GM19324 (cell line): Measurements from ENCODE around the gene TMEM127.
"Not testable (repeated sequence)": the region's sequence is repeated elsewhere in the genome, so short reads cannot be mapped to it uniquely, and the experiment has no call there.

Source experiments
- ATAC-seq: cut with Tn5 transposase; IDR thresholded peaks from one replicate; pipeline ENCODE4 v1.9.1; 2021; ENCODE audit warnings: mild to moderate bottlenecking, moderate library complexity; ENCODE audit not compliant: unreplicated experiment, low FRiP score

The TMEM127 gene

DNA sequence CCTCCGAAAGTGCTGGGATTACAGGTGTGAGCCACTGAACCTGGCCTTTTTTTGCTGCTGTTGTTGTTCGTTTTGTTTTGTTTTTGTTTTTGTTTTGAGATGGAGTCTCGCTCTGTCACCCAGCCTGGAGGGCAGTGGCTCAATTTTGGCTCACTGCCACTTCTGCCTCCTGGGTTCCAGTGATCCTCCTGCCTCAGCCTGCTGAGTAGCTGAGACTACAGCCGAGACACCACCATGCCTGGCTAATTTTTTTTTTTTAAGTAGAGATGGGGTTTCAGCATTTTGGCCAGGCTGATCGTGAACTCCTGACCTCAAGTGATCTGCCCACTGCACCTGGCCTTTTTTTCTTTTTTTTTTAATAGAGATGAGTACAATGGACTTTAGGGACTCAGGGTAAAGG lies 22.0 kb downstream of the TMEM127 start:
- ATAC-seq: no peak

DNA sequence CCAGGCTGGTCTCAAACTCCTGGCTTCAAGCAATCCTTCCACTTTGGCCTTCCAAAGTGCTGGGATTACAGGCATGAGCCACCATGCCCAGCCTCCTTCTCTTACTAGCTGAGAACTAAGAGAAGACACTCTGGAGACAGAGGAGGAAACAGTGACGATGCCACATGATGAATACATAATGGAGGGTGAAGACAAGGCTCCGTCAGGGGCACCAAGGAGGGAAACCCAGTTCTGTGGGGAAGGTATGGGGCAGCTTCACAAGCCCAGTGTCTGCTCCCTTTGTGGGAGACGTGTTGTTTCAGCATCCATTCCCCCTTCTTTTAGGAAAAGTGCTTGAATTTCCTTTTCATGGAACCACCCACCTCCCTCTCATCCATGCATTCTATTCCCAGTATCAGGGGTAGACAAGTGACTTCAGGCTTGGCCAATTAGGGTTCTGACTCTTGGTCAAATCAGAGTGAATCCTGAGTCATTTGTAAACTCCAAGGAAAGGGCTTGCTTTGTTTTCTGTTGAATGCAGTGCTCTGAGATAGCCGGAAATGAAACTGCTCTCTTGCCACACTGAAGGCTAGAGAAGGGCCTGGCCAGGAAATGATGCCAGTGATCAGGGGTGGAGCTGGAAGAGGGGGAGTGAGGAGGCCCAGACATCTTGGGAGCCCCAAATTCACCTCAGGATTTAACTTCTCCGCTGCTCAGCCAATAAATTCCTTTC lies 23.7 kb downstream of the TMEM127 start:
- peak; percentile 57 for ATAC-seq

DNA sequence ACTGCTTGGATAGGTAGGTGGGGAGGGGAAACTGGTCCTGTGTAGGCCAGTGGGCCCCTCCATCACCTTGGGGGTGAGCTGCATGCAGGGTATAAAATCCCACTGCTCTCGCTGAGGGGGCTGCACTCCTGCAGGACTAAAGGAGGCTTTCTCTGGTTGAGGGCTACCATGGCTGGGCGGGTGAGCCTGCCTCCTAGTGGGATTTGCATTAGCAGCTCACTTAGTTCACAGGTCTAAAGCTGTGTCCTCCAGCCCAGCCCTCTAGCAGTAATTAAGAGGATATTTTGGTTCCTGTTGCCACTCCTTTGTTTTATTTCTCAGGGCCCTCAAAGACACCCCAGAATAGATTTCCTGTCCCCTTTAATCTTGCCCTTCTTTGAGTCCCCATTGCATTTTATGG lies 24.6 kb downstream of the TMEM127 start:
- ATAC-seq: no peak

DNA sequence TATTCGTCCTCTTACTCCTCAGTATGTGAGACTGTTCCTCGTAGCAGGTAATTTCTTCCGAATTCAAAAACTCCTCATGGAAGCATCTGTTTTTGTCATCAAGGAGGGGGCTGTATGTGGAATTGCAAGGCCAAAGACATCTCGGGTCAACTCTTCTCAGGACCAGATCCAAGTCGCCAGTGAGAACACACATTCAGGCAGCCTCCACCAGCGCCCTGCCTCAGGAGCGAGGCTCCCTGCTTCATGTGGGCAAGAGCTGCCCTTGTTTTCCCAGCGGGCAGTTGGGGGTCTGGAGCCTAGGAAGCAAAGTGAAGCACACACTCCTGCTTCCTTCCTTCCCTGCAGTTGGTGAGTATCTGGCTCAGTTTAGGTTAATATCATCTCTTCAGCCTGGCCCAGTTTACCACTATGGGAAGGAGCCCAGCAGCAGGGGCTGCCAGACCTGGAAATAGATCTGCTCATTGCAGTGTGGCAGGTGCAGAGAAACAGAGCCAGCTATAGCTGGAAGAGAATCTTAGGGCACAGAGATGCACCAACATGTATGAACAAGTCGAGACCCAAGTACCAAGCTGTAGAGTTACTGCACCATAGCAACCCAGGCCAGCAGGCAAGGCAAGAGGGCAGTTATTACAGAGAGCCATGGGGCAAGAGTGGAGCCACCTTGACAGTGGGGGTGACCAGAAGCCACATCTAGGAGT lies 25.3 kb downstream of the TMEM127 start:
- ATAC-seq: no peak

DNA sequence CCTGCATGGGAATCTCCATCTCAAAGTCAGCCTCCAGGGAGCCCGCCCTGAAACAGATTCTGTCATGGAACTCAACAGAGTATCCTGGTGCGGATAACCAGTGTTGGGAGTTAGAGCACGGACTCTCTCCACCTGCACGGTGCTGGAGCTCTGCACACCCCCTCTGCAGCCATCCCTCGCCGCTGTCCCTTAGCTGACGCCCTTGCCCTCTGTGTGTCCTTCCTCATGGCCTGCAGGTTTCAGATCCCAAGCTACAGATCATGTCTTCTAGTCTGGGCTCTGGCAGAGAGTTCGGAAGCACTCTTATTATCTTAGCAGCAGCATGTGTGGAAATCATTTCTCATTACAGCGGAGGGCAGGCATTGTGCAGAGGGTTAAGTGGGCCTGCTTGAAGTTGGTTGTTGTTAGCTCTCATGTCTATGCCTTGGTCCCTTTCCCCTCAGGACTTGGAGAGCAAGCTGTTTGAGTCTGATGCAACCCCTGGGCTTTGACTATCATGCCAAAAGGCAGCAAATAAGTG lies 26.0 kb downstream of the TMEM127 start:
- no peak for ATAC-seq

DNA sequence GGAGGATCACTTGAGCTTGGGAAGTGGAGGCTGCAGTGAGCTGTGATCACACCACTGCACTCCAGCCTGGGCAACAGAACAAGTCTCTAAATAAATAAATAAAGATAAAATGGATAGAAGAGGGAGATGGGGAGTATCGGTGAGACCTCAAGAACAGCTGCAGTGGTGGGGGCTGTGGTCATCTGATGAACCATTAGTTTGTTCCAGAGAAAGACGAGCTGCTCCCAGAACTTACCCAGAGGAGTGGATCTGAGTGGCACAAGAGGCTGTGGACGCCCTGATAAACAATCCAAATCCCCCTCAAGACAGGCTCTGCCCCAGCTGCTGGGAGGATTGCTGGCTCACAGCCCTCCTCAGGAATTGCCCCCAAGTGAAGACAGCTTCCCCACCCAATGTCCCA lies 26.7 kb downstream of the TMEM127 start:
- no peak for ATAC-seq

DNA sequence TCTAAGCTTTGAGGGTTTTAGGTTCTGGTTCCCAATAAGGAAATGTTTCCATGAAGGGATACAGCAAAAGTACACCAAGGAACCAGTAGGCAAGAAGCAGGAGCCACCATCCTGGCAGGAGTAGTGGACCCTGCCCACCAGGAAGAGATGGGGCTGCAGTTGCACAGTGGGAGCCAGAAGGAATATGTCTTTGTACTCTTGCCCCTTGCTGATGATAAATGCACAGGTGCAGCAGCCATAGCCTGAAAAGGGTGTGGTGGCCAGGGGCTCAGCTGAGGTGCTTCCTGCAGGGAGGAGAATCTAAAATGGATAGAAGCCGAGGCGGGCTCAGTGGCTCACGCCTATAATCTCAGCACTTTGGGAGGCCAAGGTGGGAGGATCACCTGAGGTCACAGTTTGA lies 27.5 kb downstream of the TMEM127 start:
- ATAC-seq: no peak

DNA sequence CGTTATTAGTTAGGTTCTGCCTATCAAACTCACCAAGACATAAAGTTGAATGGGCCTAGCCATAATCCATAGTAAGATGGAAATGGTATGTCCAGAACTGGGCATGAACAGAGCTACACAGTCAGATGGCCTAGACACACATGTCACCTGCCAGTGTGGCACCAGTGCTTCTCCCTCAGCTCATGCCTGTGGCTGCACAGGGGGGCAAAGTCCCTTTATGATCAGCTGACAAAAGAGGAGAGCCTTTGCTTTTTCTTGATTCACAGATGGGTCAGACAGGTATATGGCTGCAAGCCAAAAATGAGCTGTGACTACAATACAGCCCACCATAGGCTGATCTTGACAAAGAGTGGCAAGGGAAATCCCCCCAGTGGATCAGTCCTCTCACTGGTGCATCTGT lies 28.9 kb downstream of the TMEM127 start:
- no peak for ATAC-seq

DNA sequence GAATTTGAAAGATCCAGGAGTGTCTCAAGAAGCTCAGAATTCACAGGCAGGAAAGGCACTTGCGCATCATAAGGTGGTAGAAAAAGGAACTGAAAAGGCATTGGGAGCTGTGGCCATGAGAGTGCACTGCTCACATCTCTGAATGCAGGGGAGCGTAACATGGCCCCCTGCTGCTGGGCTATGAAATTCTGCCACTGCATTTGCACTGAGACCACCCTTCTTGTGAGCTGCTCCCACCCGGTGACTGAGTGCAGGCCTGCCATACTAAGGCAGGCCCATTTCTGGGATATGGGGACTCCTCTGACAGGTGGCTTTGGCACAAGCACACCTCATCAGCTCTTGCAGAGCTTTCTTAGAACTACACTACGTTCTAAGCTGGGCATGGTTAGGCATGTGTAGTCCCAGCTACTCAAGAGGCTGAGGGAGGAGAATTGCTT lies 31.9 kb downstream of the TMEM127 start:
- ATAC-seq: peak; percentile 89

DNA sequence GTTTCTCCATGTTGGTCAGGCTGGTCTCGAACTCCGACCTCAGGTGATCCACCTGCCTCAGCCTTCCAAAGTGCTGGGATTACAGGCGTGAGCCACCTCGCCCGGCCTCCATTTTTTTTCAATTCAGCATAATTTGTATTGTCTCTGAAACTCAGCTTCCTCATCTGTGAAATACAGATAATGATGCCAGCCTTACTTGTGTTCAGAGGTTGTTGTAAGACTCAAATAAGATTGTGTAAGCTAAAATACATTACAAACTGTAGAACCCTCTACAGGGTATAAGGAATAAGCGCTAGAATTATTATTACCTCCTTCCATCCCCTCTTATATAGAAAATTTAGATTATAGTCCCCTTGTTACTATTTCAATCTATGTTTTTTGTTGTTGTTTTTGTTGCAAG lies 32.4 kb downstream of the TMEM127 start:
- no peak for ATAC-seq

DNA sequence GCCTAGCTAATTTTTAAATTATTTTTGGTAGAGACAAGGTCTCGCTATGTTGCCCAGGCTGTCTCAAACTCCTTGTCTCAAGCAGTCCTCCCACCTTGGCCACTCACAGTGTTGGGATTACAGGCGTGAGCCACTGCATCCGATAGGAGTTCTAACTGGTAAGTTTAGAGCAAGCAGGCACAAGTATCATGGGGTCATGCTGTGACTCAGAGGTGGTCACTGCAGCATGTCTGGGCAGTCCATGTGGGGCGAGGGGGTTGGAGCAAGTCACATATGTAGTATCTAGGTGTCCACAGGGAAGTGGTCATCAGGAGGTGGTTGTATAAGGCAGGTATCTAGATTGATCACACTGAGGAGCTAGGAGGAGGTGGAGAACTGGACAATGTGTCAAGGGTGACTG lies 34.5 kb downstream of the TMEM127 start:
- no peak for ATAC-seq

DNA sequence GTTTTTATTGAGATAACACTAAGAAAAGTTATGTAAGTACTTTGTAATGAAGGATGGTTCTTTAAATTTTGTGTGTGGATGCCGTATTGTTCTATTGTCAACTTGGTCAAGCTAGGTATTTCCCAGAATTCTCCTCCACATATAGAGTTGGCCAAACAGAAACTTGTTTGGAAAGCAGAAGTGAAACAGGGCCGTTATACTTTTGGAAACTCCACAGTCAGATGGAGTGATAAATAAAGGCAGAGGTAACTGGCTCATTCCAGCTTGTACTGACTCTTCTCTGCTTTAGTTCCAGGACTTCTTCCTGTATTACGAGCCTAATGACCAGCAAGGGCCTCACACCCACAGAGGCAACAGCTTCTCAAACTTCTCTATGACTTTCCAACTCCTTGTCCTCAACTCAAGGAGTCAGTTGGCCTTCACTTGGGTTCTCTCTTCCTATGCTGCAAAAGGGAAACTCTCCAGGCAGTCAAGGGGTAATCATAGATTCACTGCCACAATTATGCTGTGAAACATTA lies 40.7 kb downstream of the TMEM127 start:
- ATAC-seq: peak; percentile 56

DNA sequence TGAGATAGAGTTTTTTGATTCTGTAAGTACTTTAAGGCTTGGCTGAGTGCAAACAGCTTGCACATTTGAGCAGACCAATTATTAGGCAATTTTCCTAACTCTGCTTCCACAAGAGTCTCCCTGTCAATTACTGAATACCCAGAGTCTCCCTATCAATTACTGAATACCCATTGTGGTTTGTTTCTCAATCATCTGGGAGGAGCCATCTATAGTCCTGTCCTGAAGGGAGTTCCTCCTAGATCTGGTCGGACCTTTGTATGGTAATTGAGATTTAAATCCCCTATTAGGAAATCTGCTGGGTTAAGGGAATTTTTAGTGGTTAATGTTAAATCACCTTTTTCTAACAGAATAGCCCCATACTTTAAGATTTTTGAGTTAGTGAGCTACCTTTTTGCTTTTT lies 44.7 kb downstream of the TMEM127 start:
- not testable (repeated sequence) for ATAC-seq

DNA sequence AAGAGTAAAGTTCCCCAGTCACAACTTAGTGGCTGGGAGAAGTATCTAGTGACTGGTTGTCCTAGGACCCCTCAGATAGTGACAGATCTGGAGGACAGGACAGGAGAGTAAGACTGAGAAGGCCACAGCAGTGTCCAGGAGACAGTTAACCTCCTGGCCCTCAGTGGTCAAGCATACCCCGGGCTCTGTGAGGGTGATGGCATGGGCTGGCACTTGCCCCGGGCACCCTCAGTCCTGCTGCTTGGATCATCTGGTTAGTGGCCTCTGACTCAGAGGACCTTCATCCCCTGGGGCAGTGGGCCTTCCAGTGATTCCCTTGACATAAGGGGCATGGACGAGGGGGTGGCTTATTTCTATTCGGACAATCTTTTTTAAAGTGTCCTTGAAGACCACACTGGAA lies 45.8 kb downstream of the TMEM127 start:
- ATAC-seq: not testable (repeated sequence)

DNA sequence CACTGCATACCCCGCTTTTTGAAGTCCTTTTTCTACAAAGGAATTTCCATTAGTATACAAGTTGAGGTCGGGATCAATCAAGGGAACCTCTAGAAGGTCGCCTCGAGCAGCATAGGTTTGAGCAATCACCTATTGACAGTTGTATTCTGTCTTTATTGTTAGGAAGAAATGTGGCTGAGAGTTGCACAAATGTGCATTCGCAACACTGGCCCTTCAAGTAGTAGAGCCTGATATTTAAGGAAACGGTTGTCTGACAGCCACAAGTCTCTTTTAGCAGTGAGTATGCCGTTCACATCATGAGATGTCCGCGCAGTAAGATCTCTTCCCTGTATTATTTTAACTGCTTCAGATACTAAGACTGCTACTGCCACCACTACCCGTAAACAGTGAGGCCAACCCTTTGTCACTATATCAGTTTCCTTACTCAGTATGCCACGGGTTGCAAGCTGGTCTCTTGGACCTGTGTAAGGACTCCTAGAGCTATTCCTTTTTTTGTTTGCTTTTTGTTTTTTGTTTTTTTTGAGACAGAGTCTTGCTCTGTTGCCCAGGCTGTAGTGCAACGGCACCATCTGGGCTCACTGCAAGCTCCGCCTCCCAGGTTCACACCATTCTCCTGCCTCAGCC lies 47.2 kb downstream of the TMEM127 start:
- ATAC-seq: no peak

DNA sequence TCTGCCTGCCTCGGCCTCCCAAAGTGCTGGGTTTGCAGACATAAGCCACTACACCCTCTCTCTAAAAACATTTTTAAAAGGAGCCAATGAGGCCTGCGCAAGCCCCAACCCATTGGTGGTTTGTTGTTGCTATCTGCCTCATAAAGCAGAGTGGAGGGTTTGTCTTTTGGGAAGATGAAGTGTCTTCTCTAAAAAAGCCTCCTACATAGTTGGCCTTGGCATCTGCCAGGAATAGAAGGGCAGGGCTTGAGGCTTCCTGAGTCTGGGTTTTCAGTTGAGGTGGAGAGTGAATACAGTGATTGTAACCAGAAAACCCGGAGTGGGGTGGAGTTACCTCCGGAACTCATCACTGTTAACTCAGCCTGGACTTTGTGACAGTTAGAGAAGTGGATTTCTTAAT lies 51.2 kb downstream of the TMEM127 start:
- no peak for ATAC-seq

DNA sequence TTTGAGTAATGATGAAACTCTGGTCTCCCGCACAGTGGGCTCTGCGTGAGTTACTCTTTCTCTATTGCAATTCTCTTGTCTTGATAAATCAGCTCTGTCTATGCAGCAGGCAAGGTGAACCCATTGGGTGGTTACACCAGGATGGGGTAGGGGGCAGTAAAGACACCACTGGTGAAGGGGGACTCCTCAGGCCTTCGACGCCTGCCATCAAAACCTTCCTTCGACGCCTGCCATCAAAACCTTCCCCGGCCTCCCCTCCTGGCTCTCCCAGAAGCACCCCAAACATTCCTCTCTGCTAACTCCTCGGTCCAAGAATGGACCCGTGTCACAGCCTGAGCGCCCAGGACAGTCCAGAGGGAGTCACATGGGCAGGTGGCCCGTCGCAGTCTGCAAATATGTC lies 52.4 kb downstream of the TMEM127 start:
- ATAC-seq: no peak

DNA sequence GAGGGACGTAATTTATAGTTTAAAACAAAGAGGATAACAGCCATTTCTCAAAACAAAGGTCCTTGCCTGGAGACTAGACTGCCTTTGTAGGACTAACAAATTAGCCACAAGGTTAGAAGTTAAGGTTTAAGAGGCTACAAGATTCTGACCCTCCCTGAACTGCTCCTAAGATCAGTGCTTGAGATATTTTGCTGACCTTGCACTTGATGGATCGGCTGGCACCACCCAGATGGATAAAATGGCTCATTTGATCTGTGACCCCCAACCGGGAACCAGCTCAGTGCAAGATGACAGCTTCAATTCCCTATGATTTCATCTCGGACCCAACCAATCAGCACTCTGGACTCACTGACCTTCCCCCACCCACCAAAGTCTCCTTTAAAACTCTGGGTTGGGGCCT lies 53.5 kb downstream of the TMEM127 start:
- ATAC-seq: no peak

DNA sequence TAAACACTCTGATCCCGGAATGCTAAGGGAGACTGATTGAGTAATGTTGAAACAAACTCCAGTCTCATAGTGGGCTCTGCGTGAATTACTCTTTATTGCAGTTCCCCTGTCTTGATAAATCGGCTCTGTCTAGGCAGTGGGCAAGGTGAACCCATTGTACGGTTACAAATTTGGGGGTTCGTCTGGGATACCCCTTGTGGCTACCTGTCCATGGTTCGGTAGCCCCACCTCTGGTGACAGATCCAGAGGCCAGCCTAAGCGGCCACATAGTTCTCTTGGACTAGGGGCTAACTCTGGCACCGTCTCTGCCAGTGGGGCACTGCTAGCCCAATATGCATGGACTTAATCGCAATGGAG lies 56.1 kb downstream of the TMEM127 start:
- ATAC-seq: no peak

DNA sequence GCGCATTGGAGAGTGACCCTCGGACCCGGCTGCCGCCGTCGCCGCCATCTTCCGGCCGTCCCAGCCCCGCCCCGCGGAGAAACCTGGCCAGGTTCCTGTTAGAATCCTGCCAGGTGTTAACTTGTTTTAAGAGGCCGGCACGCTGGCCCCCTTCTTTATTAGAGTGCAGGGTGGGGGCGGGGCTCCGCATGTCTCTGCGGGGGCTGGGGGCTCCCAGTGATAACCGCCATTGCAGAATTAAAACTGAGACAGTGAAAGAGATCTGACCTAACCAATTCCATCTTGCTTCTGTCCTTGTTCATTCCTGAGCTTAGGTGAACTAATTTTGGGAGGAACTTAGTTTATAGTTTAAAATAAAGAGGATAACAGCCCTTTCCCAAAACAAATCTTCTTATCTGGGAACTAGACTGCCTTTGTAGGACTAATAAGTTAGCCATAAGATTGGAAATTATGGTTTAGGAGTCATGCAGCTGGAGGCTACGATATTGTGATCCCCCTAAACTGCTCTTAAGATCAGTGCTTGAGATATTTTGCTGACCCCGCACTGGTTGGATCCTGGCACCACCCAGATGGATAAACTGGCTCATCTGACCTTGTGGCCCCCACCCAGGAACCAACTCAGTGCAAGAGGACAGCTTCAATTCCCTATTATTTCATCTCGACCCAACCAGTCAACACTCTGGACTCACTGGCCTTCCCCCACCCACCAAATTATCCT lies 56.6 kb downstream of the TMEM127 start:
- no peak for ATAC-seq
